GM12878 (cell line): ENCODE measurements around the gene SHROOM1. TPM values are rescaled to one million over a fixed set of nuclear protein-coding genes. Genes with fewer than 3 reads are reported as not detected.
A peak's percentile ranks its signal among the peaks of the same experiment; 100 is the strongest.

Experiments
- ATAC-seq: fragments of 200-7000 bp; cut with Tn5 transposase; 3 replicates; pipeline ENCODE4 v1.9.1; 2020; ENCODE audit warnings: mild to moderate bottlenecking, moderate library complexity
- BruUV-seq: library from RNA; stranded (reverse); fragments of 400-500 nt; replicated peaks from 2 replicates; lab custom pipeline; 2021; lab: Mats Ljungman, UMichigan
- CTCF ChIA-PET: fragments of 300-600 bp; sonication (Branson Sonifier 250); formaldehyde crosslinking; extraction: SDS; loops from one replicate; lab custom pipeline; 2021; ENCODE audit warnings: inconsistent platforms; lab: Yijun Ruan, JAX
- POLR2A ChIA-PET: fragments of 350-600 bp; formaldehyde crosslinking; extraction: SDS; loops from one replicate; lab custom pipeline; 2021; ENCODE audit warnings: inconsistent platforms; lab: Charles Lee
- RAD21 ChIA-PET: fragments of 300-600 bp; sonication (Branson Sonifier 250); formaldehyde crosslinking; loops from one replicate; lab custom pipeline; 2023; ENCODE audit warnings: antibody characterized with exemption; ENCODE audit not compliant: unreplicated experiment; lab: Charles Lee
- SMC1A ChIA-PET: fragments of 300-600 bp; sonication (Branson Sonifier 250); formaldehyde crosslinking; loops from one replicate; lab custom pipeline; 2023; ENCODE audit not compliant: unreplicated experiment, uncharacterized antibody; lab: Charles Lee
- DNase-seq: peaks from one replicate; pipeline ENCODE4 v3.0.0-alpha.2; 2011; ENCODE audit warnings: low read depth, low spot score
- FAIRE-seq: peaks from 3 replicates; lab custom pipeline; 2011; peaks lifted over from hg19 to GRCh38; lab: Jason Lieb, UNC
- H2AFZ ChIP-seq: 2 replicates; pipeline ENCODE4 v1.6.0; 2011; ENCODE audit warnings: low read depth, low read length, control low read depth; ENCODE audit not compliant: control insufficient read depth
- H3K27ac ChIP-seq: 2 replicates; pipeline ENCODE4 v1.5.1; 2011; ENCODE audit warnings: control low read depth; ENCODE audit not compliant: control insufficient read depth, insufficient read depth
- H3K27me3 ChIP-seq, 2 experiments: replicated peaks in 1 of 2; 2 replicates each; pipeline versions ENCODE4 v1.6.0 to v1.6.1; 2011; ENCODE audit warnings: low read length in 1 of 2; ENCODE audit not compliant: control insufficient read depth in 2 of 2, insufficient read depth in 2 of 2
- H3K36me3 ChIP-seq, 2 experiments: 2 replicates each; pipeline ENCODE4 v1.5.1; 2011; ENCODE audit warnings: low read length in 1 of 2; ENCODE audit not compliant: control insufficient read depth in 2 of 2, insufficient read depth in 2 of 2
- H3K4me1 ChIP-seq: 2 replicates; pipeline ENCODE4 v1.6.1; 2011; ENCODE audit warnings: mild to moderate bottlenecking, low read length, moderate library complexity, mixed read lengths; ENCODE audit not compliant: control insufficient read depth, insufficient read depth
- H3K4me2 ChIP-seq: 2 replicates; pipeline ENCODE4 v1.6.0; 2011; ENCODE audit warnings: control low read depth; ENCODE audit not compliant: control insufficient read depth, insufficient read depth
- H3K4me3 ChIP-seq: fragments of 200-600 bp; sonication (generic); 2 replicates; pipeline ENCODE4 v1.5.1; 2016
- H3K79me2 ChIP-seq: 2 replicates; pipeline ENCODE4 v1.6.0; 2011; ENCODE audit warnings: low read length; ENCODE audit not compliant: control insufficient read depth, insufficient read depth
- H3K9ac ChIP-seq: 2 replicates; pipeline ENCODE4 v1.8.0; 2011; ENCODE audit warnings: low read length, control low read depth, mixed read lengths; ENCODE audit not compliant: control insufficient read depth, insufficient read depth
- H3K9me3 ChIP-seq: replicated peaks from 3 replicates; pipeline ENCODE4 v1.5.1; 2011; ENCODE audit warnings: mild to moderate bottlenecking, low read length; ENCODE audit not compliant: control insufficient read depth, insufficient read depth
- H4K20me1 ChIP-seq: 2 replicates; pipeline ENCODE4 v1.6.0; 2011; ENCODE audit not compliant: control insufficient read depth, insufficient read depth
- EP300 ChIP-seq, 2 experiments: fragments of 150-350 bp in 1 of 2; IDR thresholded peaks; 2 replicates each; pipeline ENCODE4 v1.6.1; 2011 to 2012; ENCODE audit warnings: low read depth in 2 of 2, low read length in 2 of 2, borderline replicate concordance in 1 of 2, improper control_type of control experiment in 1 of 2, inconsistent platforms in 1 of 2; ENCODE audit not compliant: control insufficient read depth in 1 of 2
- MXI1 ChIP-seq: fragments of 150-350 bp; IDR thresholded peaks from 2 replicates; pipeline ENCODE4 v1.6.1; 2011; ENCODE audit warnings: low read depth, mild to moderate bottlenecking, inconsistent platforms, low read length, improper control_type of control experiment
- PML ChIP-seq: IDR thresholded peaks from 2 replicates; pipeline ENCODE4 v1.6.1; 2012; ENCODE audit warnings: low read length, inconsistent platforms
- RUNX3 ChIP-seq: IDR thresholded peaks from 2 replicates; pipeline ENCODE4 v1.6.1; 2012; ENCODE audit warnings: low read length, inconsistent platforms
- SKIL ChIP-seq: fragments of 450-650 bp; IDR thresholded peaks from 2 replicates; pipeline ENCODE4 v1.6.1; 2017; ENCODE audit warnings: mild to moderate bottlenecking, low read depth, inconsistent platforms; ENCODE audit not compliant: poor library complexity, severe bottlenecking
- ZBTB4 ChIP-seq: fragments of 450-650 bp; formaldehyde crosslinking; IDR thresholded peaks from 2 replicates; pipeline ENCODE4 v1.4.0; 2022; ENCODE audit warnings: mild to moderate bottlenecking, moderate library complexity
- WGBS: methylation state at CpG from one replicate; pipeline ENCODE4 v1.1.6; 2016; ENCODE audit warnings: low lambda C conversion rate; ENCODE audit not compliant: insufficient replicate concordance, insufficient coverage; ENCODE audit errors: missing lambda C conversion rate; 5-methylcytosine and 5-hydroxymethylcytosine counted together
- in situ Hi-C: fragments of 300-500 bp; cut with MboI; formaldehyde crosslinking; loops from 9 replicates; pipeline ENCODE4 v1.14.3; 2018; ENCODE audit warnings: mixed read lengths
- intact Hi-C: fragments of 100-400 bp; cut with micrococcal nuclease; formaldehyde crosslinking; loops from one replicate; pipeline ENCODE4 v1.14.2; 2022; ENCODE audit not compliant: unreplicated experiment
- polyA plus RNA-seq, 11 experiments: library from polyadenylated mRNA; depleted of rRNA in 4 of 11; unstranded in 6 of 11; stranded (reverse) in 5 of 11; fragments of >200 nt; fragmentation: Nextera tagmentation in 4 of 11; fragmentation: Illumina TruSeq in 1 of 11; extraction: Ambion mirVana in 4 of 11; extraction: Trizol in 1 of 11; gene quantifications; 1 replicate in 1 of 11; 2 replicates in 10 of 11; pipeline versions ENCODE4 v1.2.1 to v1.2.3, GENCODE V29; 2011 to 2016; ENCODE audit warnings: inconsistent platforms in 2 of 11, missing spikeins in 2 of 11, low read depth in 1 of 11
- total RNA-seq, 4 experiments: library from RNA; depleted of rRNA in 3 of 4; stranded (reverse); fragments of >200 nt in 3 of 4; fragmentation: Illumina TruSeq in 1 of 4; extraction: Trizol in 1 of 4; gene quantifications; 2 replicates each; pipeline versions ENCODE4 v1.2.1 to v1.2.3, GENCODE V29; 2013 to 2021

SHROOM1 gene
- total and polyA plus RNA-seq, 10 of the 15 experiments (the other 5 are each of a cell fraction or from before 2014, with no cell fraction given): 0.05 to 3.9 (median 1.3) TPM

GRCh38 chr5:132785365-132785764 is 45.1 kb downstream of the SHROOM1 start (continued):
- peak; percentile 10; the same call in 1 of the 2 replicates for TF ChIP-seq RUNX3

GRCh38 chr5:132782101-132782500 is 48.3 kb downstream of the SHROOM1 start:
- peaks cover 11% of the 10 kb centered on the region for H3K4me1 ChIP-seq
- no peaks in the 10 kb centered on the region for H3K9me3 ChIP-seq
- H2AFZ ChIP-seq: no peak overlapping the region
- H3K4me2 ChIP-seq: no peak overlapping the region
- no peaks in the 10 kb centered on the region for H3K36me3 ChIP-seq
- H3K4me3 ChIP-seq: no peak overlapping the region
- ATAC-seq (no peak), DNase-seq (no peak)
- H4K20me1 ChIP-seq: no peaks in the 10 kb centered on the region
- ChIA-PET RAD21 (interaction anchor here (1.9 kb wide), 1 partner anchor 25 kb away, joined by 7 read pairs; no protein-coding TSS in a partner anchor), SMC1A (interaction anchor here (0.9 to 2.5 kb wide), 7 partner anchors 10 to 317 kb away, joined by 3 to 10 read pairs (median 6); partner anchors contain the start of gene SOWAHA)
- no peaks in the 10 kb centered on the region for H3K27me3 ChIP-seq
- no peak overlapping the region for H3K9ac ChIP-seq
- H3K27ac ChIP-seq: no peak overlapping the region
- TF ChIP-seq MXI1 (no peak), SKIL (no peak), PML (no peak), EP300 (IDR thresholded peaks at IDR 0.05; ENCODE audit: borderline replicate concordance in 1 of 2, control insufficient read depth in 1 of 2, low read depth in 2 of 2, low read length in 2 of 2) (no peak), ZBTB4 (CRISPR knock-in tag) (no peak)
- TF ChIP-seq, all 136 proteins: peak for 0
- CTCF ChIA-PET: interaction anchor here (0.9 to 1.4 kb wide), 4 partner anchors 20 to 277 kb away, joined by 3 to 5 read pairs (median 4); no protein-coding TSS in a partner anchor
- FAIRE-seq: no peak
- in situ Hi-C loops: no loop called here
- H3K79me2 ChIP-seq: no peaks in the 10 kb centered on the region
- no TSS peak for BruUV-seq
- POLR2A ChIA-PET: interaction anchor here (0.5 to 0.7 kb wide), 2 partner anchors 49 to 273 kb away, joined by 3 to 6 read pairs; no protein-coding TSS in a partner anchor
- 51% methylated on average over 4 of the region's 4 CpGs for WGBS
- intact Hi-C loops: no loop called here
